ENCODE measurements around the gene DNAJC3.
"Not testable (repeated sequence)": the region's sequence is repeated elsewhere in the genome, so short reads cannot be mapped to it uniquely, and the experiment has no call there.

The DNAJC3 gene

DNA sequence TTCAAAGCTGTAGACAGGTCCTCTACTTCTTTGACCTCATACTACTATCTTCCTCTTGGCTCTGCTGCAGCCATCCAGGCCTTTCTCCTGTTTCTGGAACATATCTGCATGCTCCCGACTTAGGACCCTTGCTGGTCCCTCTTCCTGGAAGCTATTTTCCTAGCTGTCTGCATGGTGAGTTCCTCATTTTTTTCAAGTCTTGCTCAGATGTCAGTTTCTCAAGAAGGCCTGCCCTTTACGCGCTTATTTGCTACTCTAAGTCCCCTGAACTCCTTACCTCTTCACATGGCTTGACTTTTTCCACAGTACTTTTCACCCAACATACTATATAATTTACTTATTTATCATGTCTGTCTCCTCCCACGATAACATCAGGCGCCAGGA is 31.4 kb downstream of the DNAJC3 start:
- no peak overlapping the region for H3K27ac ChIP-seq
- no peak for TF ChIP-seq CTCF (conservative IDR thresholded peaks at IDR 0.05)

DNA sequence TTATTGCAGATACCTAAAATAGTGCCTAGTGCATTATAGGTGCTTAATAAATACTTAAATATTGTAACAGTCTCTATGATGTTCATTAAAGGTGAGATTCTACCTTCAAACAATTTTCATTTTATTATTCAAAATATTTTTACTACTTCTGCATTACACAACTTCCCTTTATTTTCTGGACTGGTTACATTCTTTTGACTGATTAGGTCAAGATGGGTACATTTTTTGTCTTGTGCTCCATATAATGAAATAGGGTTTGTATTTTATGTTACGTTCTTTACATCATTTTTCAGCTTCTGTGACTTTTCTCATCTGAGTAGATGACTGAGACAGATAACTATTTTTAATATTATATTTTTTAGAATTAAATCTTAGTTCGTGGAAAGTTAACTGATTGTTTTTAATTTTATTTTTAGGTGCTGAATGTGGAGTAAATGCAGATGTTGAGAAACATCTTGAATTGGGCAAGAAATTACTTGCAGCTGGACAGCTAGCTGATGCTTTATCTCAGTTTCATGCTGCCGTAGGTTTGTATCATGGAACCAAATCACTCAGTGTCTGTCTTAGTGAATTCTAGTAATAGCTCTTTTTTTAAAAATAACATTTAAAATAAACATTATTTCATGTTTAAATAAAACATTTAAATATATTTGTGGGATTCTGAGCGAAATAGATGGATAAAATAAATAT is 32.0 kb downstream of the DNAJC3 start:
- TF ChIP-seq CTCF (conservative IDR thresholded peaks at IDR 0.05): no peak
- no peak overlapping the region for H3K27ac ChIP-seq

DNA sequence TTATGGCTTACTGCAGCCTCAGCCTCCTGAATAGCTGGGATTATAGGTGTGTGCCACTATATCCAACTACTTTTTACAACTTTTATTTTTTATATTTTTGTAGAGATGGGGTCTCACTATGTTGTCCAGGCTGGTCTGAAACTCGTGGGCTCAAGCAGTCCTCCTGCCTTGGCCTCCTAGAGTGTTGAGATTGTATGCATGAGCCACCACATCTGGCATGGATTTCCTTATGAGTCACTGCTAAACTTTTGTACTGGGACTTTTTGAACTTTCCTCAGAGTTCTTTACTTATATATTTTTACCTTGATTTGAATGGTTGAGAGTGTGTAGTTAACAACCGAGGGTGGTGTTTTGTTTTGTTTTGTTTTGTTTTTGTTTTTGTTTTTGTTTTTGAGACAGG is 33.4 kb downstream of the DNAJC3 start:
- no peak overlapping the region for H3K27ac ChIP-seq
- no peak for TF ChIP-seq CTCF (conservative IDR thresholded peaks at IDR 0.05)

GRCh38 chr13:95712846-95713245 is 35.9 kb downstream of the DNAJC3 start:
- H3K27ac ChIP-seq: not testable (repeated sequence)

- H3K27ac ChIP-seq: no peak overlapping the region
- TF ChIP-seq CTCF (conservative IDR thresholded peaks at IDR 0.05): no peak
Measured at GRCh38 chr13:95713651-95714050, 36.7 kb downstream of the DNAJC3 start.

DNA sequence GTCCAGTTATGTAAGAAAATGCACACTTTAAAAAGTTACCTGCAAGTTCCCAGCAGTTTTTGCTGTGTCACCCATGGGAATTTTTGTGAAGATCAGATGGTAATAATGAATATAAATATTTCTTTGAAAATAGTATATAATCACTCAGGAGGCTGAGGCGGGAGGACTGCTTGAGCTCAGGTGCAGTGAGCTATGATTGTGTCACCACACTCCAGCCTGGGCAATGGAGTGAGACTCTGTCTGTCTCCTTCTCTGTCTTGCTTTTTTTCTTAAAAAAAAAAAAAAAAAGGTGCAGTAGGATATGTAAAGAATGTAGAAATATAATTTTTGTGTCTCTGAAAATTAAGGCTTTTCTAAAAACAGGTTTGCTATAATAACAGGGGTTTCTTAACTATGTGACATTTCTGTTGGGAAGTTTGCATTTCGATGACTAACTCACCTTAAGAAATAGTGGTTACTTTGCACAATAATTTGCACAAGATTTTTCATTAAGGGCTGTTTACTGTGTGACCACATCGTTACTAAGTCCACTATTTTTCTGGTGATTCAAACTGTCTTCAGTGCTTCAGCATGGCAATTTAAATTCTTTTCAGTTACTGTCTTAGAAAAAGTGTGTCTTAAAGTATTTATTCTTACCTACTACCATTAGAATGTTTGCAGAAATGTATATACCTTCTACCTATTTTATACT is 37.3 kb downstream of the DNAJC3 start:
- no peak for TF ChIP-seq CTCF (conservative IDR thresholded peaks at IDR 0.05)
- H3K27ac ChIP-seq: no peak overlapping the region

- H3K27ac ChIP-seq: no peak overlapping the region
- TF ChIP-seq CTCF (conservative IDR thresholded peaks at IDR 0.05): no peak
Measured at GRCh38 chr13:95716231-95716630, 39.3 kb downstream of the DNAJC3 start.

DNA sequence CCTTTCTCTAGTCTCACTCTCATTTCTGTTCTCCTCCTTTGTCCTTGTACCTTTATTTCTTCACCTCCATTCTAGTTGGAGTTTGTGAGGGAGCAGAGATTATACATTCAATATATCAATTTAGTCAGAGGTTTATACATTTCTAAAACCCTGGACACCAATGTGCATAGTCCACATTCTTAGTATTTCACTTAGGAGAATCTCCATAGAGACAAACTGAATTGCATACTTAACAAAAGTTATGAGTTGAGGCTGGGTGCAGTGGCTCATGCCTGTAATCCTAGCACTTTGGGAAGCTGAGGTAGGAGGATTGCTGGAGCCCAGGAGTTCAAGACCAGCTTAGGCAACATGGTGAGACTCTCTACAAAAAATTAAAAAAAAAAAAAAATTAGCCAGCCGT is 45.3 kb downstream of the DNAJC3 start:
- no peak for TF ChIP-seq CTCF (conservative IDR thresholded peaks at IDR 0.05)
- no peak overlapping the region for H3K27ac ChIP-seq
